GM19023 (cell line): ENCODE measurements around the gene PIK3CA.
"Not testable (repeated sequence)": the region's sequence is repeated elsewhere in the genome, so short reads cannot be mapped to it uniquely, and the experiment has no call there.

Experiments used
- ATAC-seq: cut with Tn5 transposase; IDR thresholded peaks from one replicate; pipeline ENCODE4 v1.9.1; 2021; ENCODE audit warnings: mild to moderate bottlenecking, moderate library complexity; ENCODE audit not compliant: unreplicated experiment

PIK3CA gene

DNA sequence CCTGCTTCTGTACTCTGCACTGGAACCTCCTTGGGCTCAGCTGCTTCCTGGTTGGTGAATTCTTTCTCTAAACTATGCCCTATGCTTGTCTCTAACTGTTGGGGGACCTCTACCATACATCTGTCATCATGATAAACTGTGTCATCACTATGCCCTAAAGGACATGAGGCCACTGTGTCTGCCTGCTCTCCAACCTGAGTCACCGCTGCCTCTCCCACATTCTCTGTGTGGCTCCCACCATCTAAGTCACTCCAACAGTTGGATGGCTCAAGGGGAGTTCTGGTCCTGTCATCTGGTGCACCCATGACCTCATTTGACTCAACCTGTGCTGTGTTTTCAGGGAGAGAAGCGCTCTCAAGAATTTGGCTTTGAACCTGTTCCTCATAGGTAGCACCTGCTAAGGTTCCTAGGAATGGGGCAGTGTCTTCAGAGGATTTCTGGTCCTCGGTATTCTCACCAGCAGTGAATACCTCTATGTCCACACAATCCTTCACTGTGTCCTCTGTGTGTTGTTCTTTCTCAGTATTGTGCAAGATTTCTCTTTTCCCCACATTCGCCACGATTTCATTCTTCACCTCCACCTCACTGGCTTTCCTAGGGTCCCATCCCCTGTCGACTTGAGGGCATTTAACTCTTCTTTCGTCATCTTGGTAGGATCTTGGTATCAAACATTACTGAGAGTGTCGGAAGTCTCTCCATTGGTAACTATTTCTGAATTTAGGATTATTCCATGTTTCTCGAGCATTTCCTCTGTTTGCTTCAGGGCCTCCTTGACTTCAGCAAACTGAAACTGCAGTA is 112.0 kb downstream of the PIK3CA start:
- not testable (repeated sequence) for ATAC-seq

DNA sequence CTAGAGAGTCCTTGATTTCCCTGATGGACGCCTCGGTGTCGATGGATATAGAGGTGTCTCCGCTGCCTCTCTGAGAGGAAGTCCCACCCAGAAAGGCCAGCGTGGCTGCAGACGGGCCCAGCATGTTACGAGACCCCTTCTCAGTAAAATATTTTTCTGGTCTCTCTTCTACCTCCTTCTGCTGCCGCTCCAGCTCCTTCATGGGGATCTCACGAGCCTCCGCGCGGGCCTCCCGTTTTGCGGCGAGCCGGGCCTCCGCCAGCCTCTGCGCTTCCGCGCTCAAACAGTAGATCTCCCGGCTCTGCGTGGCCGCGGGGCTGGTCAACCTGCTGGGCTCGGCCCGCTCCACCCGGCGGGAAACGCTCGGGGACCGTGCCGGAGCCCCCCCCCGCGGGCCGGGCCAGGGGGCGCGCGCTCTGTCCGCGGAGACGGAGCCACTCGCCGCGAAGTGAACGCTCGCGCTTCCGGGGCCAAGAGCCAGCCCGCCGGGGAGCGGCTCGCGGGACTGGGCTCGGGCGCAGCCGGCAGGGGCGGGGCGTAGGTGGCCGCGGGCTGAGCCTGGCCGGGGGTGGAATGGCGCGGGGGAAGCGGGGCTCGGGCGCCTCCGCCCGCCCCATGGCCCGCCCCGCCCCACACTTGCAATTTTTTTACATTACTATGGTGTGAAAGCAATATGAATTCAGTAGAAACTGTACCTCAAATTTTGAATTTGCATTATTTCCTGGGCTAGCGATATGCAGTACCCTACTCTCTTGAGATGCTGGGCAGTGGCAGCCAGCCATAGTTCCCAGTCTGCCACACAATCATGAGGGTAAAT is 113.0 kb downstream of the PIK3CA start:
- peak; percentile 91 for ATAC-seq

DNA sequence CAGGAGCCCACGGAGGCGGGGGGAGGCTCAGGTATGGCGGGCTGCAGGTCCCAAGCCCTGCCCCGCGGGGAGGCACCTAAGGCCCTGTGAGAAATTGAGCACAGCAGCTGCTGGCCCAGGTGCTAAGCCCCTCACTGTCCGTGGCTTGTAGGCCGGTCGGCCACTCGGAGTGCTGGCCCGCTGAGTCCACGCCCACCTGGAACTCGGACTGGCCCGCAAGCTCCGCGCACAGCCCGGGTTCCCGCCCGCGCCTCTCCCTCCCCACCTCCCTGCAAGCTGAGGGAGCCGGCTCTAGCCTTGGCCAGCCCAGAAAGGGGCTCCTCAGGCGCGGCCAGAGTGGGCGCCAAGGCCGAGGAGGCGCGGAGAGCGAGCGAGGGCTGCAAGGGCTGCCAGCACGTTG is 115.0 kb downstream of the PIK3CA start:
- ATAC-seq, result no peak

DNA sequence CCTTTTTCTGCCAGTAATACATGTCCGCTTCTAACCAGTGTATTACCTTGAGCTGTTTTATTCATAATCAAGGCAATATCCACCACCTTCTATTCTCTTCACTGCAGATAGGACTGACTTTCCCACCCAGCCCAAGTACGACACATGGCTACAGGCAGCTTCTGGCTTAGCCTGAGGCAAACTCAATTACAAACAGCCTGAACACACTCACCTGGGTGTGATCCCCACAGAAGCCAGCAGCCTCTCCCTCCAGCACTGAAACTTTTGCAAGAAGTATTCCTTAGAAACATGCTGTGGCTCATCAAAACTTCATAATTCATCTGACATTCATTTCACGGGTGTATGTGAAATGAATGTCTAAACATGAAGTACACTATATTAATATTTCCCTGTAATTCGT is 116.3 kb downstream of the PIK3CA start:
- no peak for ATAC-seq

GRCh38 chr3:179265092-179265491 is 116.9 kb downstream of the PIK3CA start:
- no peak for ATAC-seq

GRCh38 chr3:179265875-179266274 is 117.7 kb downstream of the PIK3CA start:
- peak; percentile 33 for ATAC-seq

DNA sequence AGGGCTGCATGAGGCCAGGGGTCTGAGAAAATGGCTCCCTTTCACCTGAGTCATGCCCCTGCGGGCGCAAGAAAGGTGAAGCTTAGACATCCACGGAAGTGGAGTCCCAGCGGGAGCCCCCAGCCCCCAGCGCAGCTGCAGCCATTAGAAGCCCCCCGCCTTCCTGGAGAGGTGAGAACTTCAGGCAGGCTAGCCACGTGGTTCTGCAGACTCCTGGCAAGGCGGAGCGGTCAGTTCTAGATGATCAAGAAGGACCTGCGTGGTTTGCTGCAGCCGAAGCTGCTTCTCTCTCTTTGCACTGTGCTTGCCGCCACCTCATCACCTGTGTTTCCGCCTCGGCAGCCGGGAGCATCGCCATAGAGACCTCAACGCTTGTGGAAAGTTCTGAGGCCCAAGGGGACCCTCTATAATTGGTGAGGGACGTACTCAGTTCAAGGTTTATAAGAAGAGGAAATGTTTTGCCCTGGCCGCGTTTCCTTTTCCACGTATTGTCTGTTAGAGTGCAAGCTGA is 118.6 kb downstream of the PIK3CA start:
- no peak for ATAC-seq

DNA sequence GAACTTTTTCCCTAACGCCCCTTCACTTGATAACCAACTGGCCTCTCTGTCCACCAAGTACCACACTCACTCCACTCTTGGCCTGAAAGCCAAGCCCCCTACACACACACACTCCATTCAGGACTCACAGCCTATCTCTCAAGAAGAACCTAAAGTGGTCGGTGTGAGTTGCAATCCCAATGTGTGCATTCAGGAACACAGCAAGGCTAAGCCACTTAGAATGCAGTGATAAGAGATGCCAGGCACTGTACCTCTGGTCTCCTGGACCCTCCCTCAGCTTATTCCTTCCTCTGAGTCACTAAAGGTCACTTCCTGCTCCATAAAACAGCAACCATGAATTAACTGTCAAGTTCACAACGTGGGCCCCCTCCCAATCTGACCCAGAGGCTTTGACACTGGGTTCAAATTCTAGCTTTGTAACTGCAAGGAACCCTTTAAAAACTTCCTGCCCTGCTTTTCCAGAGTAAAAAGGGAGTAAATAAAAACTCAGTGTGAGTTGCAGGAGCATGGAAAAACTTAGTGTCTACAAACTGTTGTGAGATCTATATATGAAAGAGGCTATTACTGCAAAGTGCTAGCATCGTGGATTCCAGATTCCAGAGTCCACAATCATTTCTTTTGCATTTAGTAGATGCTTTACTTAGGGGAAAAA is 120.4 kb downstream of the PIK3CA start:
- no peak for ATAC-seq

DNA sequence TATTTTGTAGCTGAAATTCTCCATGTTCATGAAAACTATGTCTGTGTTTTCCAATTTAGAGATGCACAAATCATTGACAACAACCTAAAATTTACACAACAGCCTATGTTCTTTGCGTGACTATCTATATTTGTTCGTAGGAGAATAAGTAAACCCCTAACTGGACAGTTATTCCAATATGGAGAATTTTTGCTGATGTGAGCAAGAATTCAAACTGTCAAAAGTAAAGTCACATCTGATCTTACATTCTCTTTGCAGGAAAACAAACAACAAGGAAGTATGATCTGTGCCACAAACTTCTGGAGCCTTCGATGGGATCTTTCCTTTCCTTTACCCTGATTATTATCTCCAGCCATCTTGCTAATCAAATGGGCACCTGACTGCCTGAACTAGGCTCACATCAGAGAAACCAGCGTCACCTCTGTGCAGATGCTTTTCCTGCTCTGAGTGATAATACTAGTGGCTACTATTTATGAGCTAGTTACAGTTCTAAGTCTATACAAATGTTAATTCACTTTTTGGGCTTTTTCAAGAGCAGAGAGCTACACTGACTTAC is 121.1 kb downstream of the PIK3CA start:
- no peak for ATAC-seq

DNA sequence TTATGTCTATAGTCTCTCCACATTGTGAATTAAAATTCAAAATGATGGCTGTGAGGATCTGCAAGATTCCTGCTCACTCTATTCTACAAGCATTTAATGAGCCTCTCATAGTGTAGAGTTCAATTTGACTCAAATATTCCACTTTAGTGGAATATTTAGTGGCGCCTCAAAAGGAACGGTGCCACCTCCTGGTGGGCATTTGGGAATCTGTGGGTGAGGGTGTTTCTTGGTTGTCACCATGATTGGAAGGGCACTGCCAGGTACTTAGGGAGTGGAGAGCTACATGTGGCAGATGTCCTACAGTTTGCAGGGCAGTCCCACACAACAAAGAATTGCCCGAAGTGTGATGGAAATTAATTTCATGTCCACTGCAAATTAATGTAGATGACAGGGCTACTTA is 124.2 kb downstream of the PIK3CA start:
- no peak for ATAC-seq

DNA sequence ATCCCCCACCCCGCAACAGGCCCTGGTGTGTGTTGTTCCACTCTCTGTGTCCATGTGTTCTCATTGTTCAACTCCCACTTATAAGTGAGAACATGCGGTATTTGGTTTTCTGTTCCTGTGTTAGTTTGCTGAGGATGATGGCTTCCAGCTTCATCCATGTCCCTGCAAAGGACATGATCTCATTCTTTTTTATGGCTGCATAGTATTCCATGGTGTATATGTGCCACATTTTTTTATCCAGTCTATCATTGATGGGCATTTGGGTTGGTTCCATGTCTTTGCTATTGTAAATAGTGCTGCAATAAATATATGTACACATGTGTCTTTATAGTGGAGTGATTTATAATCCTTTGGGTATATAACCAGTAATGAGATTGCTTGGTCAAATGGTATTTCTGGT is 126.3 kb downstream of the PIK3CA start:
- ATAC-seq, result not testable (repeated sequence)

DNA sequence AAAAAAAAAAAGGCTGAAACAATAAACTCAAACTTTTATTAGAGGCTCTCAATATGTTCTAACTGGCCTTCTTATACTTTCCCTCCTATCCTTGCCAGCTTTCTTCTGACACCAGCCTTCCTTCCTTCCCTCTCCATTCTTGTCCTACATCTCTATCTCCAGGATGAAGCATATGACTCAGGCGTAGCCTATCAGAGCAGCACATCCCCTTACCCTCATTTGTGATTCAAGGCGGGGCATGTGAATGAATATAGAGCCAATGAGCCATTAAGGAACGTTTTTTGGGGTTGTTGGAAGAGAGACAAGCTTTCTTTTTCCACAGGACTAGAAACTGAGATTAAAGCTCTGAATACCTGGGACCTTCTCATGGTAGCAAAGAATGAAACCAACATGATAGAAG is 127.8 kb downstream of the PIK3CA start:
- no peak for ATAC-seq

GRCh38 chr3:179276743-179277142 is 128.6 kb downstream of the PIK3CA start:
- ATAC-seq, result no peak

DNA sequence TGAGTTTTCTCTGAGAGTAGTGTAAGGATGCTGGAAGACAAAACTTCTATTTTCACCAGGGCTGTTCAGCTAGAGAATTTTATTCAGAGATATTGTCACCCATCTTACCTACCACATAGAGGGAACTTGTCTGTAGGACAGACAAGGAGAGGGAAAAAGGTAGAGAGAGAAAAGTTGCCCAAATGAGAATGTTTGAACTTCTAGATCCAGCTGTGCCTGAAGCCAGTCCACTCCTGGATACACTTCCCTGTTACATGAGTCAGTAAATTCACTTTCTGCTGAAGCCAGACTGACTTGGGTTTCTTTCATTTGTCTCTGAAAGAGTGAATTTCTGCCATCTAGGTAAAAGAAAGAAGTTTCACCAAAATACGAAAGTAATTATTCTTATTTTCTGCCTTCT is 130.0 kb downstream of the PIK3CA start:
- ATAC-seq, result no peak

DNA sequence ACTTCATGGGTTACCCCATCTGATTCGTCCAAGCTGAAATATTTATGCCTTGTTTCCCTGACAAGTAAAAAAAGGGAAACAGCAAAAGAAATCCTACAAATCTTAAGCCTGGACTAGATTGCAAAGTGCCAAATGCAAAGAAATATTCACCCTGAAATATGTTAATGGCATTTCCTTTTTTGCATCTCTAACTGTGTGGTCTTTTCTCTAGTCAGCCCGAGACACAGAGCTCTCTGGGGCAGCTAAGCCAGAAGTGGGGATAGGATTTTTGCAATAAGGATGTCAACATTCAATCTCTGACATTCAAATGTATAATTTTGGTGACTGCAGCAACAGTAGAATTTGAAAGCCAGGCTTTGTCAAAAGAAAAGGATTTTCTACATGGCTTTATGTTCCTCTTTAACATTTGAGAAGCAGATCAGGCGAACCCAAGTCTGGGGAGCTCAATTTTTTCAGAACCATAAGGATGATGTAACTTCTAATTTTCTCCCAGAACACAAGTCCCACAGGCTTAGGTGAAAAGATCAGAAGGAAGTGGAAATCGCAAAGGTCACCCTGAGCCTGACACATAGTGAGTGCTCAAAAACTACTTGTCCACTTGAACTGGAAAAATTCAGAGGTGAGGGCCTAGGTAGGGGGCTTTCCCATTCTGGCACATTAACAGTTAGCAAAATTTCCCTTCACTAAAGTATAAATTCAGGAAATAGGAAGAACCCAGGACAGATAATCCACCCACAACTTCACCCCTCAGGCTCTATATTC is 131.0 kb downstream of the PIK3CA start:
- no peak for ATAC-seq

DNA sequence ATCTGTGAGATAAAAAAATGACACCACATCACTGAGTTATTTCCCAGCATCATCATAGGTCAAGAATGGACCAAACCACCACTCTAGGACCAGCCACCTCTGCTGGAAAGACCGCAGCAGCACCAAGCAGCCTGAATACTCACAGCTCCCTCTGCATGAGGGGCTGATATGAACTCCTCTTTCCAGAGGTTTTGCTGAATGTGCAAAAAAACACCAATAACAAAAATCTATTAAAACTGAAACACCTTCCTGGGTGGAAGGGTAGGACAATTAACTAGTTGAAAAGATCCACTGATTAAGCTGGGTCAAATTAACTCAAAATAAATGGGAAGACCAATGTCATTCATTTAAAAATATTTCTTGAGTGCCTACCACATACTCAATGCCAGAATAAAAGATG is 131.7 kb downstream of the PIK3CA start:
- no peak for ATAC-seq

DNA sequence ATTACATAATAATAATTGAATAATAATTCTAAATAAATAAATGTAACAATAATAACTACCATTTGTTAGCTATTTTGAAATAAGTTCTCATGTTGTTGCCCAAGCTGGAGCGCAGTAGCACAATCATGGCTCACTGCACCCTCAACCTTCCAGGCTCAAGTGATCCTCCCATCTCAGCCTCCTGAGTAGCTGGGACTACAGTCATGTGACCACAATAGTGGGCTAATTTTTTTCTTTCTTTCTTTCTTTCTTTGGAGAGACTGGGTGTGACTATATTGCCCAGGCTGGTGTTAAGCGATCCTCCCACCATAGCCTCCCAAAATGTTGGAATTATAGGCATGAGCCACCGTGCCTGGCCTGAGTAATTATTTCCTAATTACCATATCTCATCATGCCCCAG is 133.7 kb downstream of the PIK3CA start:
- ATAC-seq, result no peak

DNA sequence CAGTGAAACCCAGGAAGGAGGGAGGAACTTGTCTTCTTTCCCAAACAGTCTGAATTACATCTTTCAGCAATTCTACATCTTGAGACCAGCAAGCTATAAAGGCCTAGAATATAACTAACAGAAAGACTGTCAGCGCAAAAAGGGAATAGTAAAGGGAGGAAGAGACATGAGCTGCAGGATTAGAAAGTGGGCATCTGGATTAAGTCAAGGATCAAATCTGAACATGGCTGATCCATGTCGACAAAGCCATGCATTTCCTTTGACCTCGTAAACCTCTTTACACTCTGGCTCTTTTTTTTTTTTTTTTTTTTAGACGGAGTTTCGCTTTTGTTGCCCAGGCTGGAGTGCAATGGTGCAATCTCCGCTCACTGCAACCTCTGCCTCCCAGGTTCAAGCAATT is 138.2 kb downstream of the PIK3CA start:
- ATAC-seq, result no peak

GRCh38 chr3:179288845-179289244 is 140.7 kb downstream of the PIK3CA start:
- ATAC-seq, result no peak

DNA sequence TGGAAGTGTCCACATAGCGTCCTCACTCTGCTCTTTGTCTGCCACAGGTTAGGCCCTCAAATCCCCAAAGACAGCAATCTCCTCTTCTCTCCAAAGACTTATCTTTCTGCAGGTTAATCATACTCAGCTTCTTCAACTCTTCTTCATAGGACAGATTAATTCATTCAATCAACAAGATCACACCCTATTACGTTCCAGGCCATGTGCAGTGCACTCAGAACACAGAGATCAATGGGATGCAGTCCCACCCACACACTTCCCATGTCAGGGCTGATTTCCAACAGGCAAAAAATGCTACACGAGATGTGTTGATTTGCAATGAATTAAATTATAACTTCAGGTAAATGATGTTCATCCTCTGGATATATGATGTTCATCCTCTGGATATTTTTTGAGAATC is 141.1 kb downstream of the PIK3CA start:
- ATAC-seq, result no peak
